ENCODE data around the gene TRIM38.

Gene TRIM38

DNA sequence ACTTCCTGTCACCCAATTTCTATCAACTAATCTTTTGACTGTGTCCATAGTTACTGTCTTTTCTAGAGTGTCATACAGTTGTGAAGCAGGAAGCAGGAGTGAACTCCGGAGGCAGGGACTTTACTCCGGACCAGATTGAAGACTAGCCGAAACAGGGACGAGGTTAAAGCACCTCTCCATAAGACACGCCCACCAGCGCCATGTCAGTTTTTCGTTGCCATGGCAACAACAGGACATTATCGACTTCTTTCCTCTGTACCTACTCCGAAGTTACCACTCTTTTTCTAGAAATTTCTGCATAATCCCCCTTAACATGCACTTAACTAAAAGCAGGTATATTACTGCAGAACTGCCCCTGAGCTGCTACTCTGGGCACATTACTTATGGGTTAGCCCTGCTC lies 25.2 kb downstream of the TRIM38 start:
- Histone ChIP-seq H3K9me3 (ENCODE audit: insufficient read depth, low read depth, low read length) (no peaks in the 10 kb centered on the region), H3K4me3 (ENCODE audit: low read length, poor library complexity, severe bottlenecking) (no peak overlapping the region), H3K9me2 (replicated peaks; ENCODE audit: low read depth, low read length) (no peaks in the 10 kb centered on the region), H3K4me1 (ENCODE audit: insufficient read depth, low read length, poor library complexity, severe bottlenecking) (peaks cover 10% of the 10 kb centered on the region), H3K4me2 (ENCODE audit: low read depth, low read length, poor library complexity, severe bottlenecking) (no peak overlapping the region), H3K9ac (ENCODE audit: low read depth, low read length, poor library complexity, severe bottlenecking) (no peak overlapping the region), H3K79me2 (ENCODE audit: insufficient read depth, low read length) (no peaks in the 10 kb centered on the region), H2AFZ (ENCODE audit: low read length) (no peak overlapping the region), H3K36me3 (ENCODE audit: insufficient read depth, low read length) (peaks cover 13% of the 10 kb centered on the region; the same call in 1 of the 2 replicates), H3F3A (ENCODE audit: low read depth) (no peaks in the 10 kb centered on the region), H3K27me3 (ENCODE audit: insufficient read depth, low read length, poor library complexity, severe bottlenecking) (no peaks in the 10 kb centered on the region), H4K20me1 (ENCODE audit: insufficient read depth, low read length, poor library complexity, severe bottlenecking) (no peaks in the 10 kb centered on the region)
- TF ChIP-seq, protein P1, sequence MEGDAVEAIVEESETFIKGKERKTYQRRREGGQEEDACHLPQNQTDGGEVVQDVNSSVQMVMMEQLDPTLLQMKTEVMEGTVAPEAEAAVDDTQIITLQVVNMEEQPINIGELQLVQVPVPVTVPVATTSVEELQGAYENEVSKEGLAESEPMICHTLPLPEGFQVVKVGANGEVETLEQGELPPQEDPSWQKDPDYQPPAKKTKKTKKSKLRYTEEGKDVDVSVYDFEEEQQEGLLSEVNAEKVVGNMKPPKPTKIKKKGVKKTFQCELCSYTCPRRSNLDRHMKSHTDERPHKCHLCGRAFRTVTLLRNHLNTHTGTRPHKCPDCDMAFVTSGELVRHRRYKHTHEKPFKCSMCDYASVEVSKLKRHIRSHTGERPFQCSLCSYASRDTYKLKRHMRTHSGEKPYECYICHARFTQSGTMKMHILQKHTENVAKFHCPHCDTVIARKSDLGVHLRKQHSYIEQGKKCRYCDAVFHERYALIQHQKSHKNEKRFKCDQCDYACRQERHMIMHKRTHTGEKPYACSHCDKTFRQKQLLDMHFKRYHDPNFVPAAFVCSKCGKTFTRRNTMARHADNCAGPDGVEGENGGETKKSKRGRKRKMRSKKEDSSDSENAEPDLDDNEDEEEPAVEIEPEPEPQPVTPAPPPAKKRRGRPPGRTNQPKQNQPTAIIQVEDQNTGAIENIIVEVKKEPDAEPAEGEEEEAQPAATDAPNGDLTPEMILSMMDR (conservative IDR thresholded peaks at IDR 0.05; ENCODE audit: low read length), result no peak
- TF ChIP-seq EZH2phosphoT487 (IDR thresholded peaks at IDR 0.05; ENCODE audit: borderline replicate concordance), result no peak

DNA sequence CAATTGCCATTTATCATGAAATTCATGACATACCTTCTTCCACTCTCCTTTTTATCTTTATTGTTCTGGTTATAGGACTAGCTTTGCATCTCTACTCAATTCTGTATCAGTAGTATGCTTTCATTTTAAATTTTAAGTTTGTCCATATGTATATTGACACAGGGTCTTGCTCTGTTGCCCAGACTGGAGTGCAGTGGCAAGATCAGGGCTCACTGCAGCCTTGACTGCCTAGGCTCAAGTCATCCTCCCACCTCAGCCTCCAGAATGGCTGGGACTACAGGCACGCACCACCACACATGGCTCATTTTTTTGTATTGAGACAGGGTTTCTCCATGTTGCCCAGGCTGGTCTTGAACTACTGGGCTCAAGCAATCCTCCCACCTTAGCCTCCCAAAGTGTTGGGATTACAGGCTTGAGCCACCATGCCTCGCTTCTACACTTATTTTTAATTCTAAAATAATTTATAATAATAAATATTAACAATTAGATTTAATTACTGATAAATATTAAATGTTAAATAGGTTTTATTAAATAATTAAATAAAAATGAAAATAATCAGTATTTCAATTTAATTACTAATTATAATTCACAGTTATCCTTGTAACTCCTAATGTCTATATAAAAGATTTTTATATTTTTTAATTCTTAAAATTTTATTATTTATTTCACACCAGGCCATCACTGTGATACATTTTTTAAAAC lies 27.7 kb downstream of the TRIM38 start:
- no peak overlapping the region for H3K4me2 ChIP-seq (ENCODE audit: low read depth, low read length, poor library complexity, severe bottlenecking)
- no peaks in the 10 kb centered on the region for H3K9me2 ChIP-seq (replicated peaks; ENCODE audit: low read depth, low read length)
- H3K4me1 ChIP-seq (ENCODE audit: insufficient read depth, low read length, poor library complexity, severe bottlenecking), result peaks cover 23% of the 10 kb centered on the region
- no peaks in the 10 kb centered on the region; the same call in 1 of the 2 replicates for H3K36me3 ChIP-seq (ENCODE audit: insufficient read depth, low read length)
- H2AFZ ChIP-seq (ENCODE audit: low read length), result no peak overlapping the region
- no peak overlapping the region for H3K9ac ChIP-seq (ENCODE audit: low read depth, low read length, poor library complexity, severe bottlenecking)
- H3K4me3 ChIP-seq (ENCODE audit: low read length, poor library complexity, severe bottlenecking), result no peak overlapping the region
- TF ChIP-seq EZH2phosphoT487 (IDR thresholded peaks at IDR 0.05; ENCODE audit: borderline replicate concordance), result no peak
- TF ChIP-seq, protein P1 (conservative IDR thresholded peaks at IDR 0.05; ENCODE audit: low read length), result no peak
- H4K20me1 ChIP-seq (ENCODE audit: insufficient read depth, low read length, poor library complexity, severe bottlenecking), result no peaks in the 10 kb centered on the region
- peaks cover 4% of the 10 kb centered on the region; the same call in 1 of the 2 replicates for H3K79me2 ChIP-seq (ENCODE audit: insufficient read depth, low read length)
- H3K27me3 ChIP-seq (ENCODE audit: insufficient read depth, low read length, poor library complexity, severe bottlenecking), result no peaks in the 10 kb centered on the region
- H3K9me3 ChIP-seq (ENCODE audit: insufficient read depth, low read depth, low read length), result no peaks in the 10 kb centered on the region
- H3F3A ChIP-seq (ENCODE audit: low read depth), result no peaks in the 10 kb centered on the region

DNA sequence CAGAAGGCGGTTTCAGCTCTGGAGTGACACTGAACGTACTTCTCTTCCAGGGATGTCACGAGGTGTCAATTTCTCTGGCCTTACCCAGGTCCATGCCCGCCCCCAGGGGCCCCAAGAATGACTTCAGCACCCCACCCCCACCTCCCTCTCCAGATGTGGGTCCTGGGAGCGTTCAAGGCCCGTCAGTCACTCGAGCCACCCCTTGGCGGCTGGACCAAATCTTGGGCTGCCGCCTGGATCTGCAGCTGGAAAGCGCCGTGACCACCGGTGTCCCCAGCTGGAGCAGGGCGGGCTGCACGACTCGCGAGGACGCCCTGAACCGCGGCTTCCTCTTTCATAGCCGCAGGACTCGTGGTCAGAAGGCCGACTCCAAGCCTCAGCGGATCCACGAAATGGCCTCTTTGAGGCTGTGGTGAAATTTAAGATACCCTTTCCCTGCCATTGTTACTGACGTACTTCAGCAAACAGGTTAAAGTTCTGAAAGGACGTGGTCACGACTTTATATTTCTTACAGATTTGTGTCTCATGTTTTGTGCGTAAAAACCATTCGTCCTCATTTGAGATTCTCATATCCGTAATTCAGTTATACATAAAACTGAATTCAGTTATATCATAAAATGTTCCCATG lies 29.3 kb downstream of the TRIM38 start:
- peaks cover 32% of the 10 kb centered on the region for H3K4me1 ChIP-seq (ENCODE audit: insufficient read depth, low read length, poor library complexity, severe bottlenecking)
- H3K9me2 ChIP-seq (replicated peaks; ENCODE audit: low read depth, low read length), result no peaks in the 10 kb centered on the region
- H3K36me3 ChIP-seq (ENCODE audit: insufficient read depth, low read length), result no peaks in the 10 kb centered on the region
- peak overlapping the region; percentile 97 for H3K9ac ChIP-seq (ENCODE audit: low read depth, low read length, poor library complexity, severe bottlenecking)
- peaks cover 4% of the 10 kb centered on the region; the same call in 1 of the 2 replicates for H3K79me2 ChIP-seq (ENCODE audit: insufficient read depth, low read length)
- peak overlapping the region; percentile 85 for H3K4me2 ChIP-seq (ENCODE audit: low read depth, low read length, poor library complexity, severe bottlenecking)
- H4K20me1 ChIP-seq (ENCODE audit: insufficient read depth, low read length, poor library complexity, severe bottlenecking), result no peaks in the 10 kb centered on the region
- no peaks in the 10 kb centered on the region for H3F3A ChIP-seq (ENCODE audit: low read depth)
- H3K4me3 ChIP-seq (ENCODE audit: low read length, poor library complexity, severe bottlenecking), result peak overlapping the region; percentile 97
- TF ChIP-seq EZH2phosphoT487 (IDR thresholded peaks at IDR 0.05; ENCODE audit: borderline replicate concordance), result no peak
- TF ChIP-seq, protein P1 (conservative IDR thresholded peaks at IDR 0.05; ENCODE audit: low read length), result no peak
- H2AFZ ChIP-seq (ENCODE audit: low read length), result peak overlapping the region; percentile 92
- no peaks in the 10 kb centered on the region for H3K9me3 ChIP-seq (ENCODE audit: insufficient read depth, low read depth, low read length)
- H3K27me3 ChIP-seq (ENCODE audit: insufficient read depth, low read length, poor library complexity, severe bottlenecking), result no peaks in the 10 kb centered on the region

Measured in Loucy (cell line).